Parathyroid adenoma (tissue), 2 donors: ENCODE results near the gene GLG1.

ENCODE experiments used
- H2AFZ ChIP-seq: fragments of 300-600 bp; sonication (generic); one replicate; pipeline ENCODE4 v1.7.0; 2017; ENCODE audit warnings: antibody characterized with exemption, mild to moderate bottlenecking
- H3K27ac ChIP-seq: fragments of 300-600 bp; sonication (generic); one replicate; pipeline ENCODE4 v1.7.0; 2017
- H3K27me3 ChIP-seq: fragments of 300-600 bp; sonication (generic); one replicate; pipeline ENCODE4 v1.7.0; 2017; ENCODE audit warnings: low read length; ENCODE audit not compliant: control insufficient read depth, insufficient read depth
- H3K36me3 ChIP-seq: fragments of 300-600 bp; sonication (generic); one replicate; pipeline ENCODE4 v1.7.0; 2017; ENCODE audit warnings: low read length; ENCODE audit not compliant: control insufficient read depth, insufficient read depth
- H3K4me1 ChIP-seq: fragments of 300-600 bp; sonication (generic); one replicate; pipeline ENCODE4 v1.7.0; 2017; ENCODE audit warnings: control low read depth
- H3K4me2 ChIP-seq: fragments of 300-600 bp; sonication (generic); one replicate; pipeline ENCODE4 v1.7.0; 2017; ENCODE audit warnings: low read length
- H3K4me3 ChIP-seq: fragments of 300-600 bp; sonication (generic); one replicate; pipeline ENCODE4 v1.7.0; 2017; ENCODE audit warnings: low read depth, low read length
- H3K79me2 ChIP-seq: fragments of 300-600 bp; sonication (generic); one replicate; pipeline ENCODE4 v1.7.0; 2017; ENCODE audit warnings: control low read depth
- H3K9ac ChIP-seq: fragments of 300-600 bp; sonication (generic); one replicate; pipeline ENCODE4 v1.7.0; 2017; ENCODE audit warnings: mild to moderate bottlenecking
- H3K9me3 ChIP-seq: fragments of 300-600 bp; sonication (generic); one replicate; pipeline ENCODE4 v1.7.0; 2017; ENCODE audit warnings: low read length; ENCODE audit not compliant: control insufficient read depth
- TF ChIP-seq, protein P1 (sequence below): fragments of 300-600 bp; sonication (generic); IDR thresholded peaks from one replicate; pipeline ENCODE4 v1.7.0; 2017; ENCODE audit warnings: antibody characterized with exemption, mild to moderate bottlenecking
- donor health status: primary hyperparathyroidism.

GLG1 gene

DNA sequence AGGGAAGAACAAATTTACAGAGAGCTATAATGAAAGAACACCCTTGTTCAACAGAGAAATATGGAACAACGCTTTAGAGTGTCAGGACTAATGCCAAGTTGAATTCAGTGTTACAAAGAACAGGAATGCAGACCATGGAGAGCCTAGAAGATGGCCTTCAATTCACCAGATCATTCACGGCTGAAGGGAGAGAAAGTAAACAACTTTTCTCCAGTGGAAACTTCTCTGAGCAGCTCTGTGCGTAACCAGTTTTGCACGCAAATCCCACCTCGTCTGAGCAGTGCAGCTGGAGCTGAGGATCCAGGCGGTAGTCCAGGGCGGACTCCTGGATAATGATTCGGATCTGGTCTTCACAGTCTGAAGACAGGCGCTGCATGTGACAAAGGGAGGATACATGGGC is 145.1 kb downstream of the GLG1 start:
- H3K4me1 ChIP-seq = no peaks in the 10 kb centered on the region
- no peak overlapping the region for H3K9ac ChIP-seq
- no peak overlapping the region for H3K27ac ChIP-seq
- no peaks in the 10 kb centered on the region for H3K9me3 ChIP-seq
- no peak overlapping the region for H3K4me3 ChIP-seq
- H3K36me3 ChIP-seq = no peaks in the 10 kb centered on the region
- no peaks in the 10 kb centered on the region for H3K79me2 ChIP-seq
- H3K27me3 ChIP-seq = no peaks in the 10 kb centered on the region
- TF ChIP-seq, protein P1, sequence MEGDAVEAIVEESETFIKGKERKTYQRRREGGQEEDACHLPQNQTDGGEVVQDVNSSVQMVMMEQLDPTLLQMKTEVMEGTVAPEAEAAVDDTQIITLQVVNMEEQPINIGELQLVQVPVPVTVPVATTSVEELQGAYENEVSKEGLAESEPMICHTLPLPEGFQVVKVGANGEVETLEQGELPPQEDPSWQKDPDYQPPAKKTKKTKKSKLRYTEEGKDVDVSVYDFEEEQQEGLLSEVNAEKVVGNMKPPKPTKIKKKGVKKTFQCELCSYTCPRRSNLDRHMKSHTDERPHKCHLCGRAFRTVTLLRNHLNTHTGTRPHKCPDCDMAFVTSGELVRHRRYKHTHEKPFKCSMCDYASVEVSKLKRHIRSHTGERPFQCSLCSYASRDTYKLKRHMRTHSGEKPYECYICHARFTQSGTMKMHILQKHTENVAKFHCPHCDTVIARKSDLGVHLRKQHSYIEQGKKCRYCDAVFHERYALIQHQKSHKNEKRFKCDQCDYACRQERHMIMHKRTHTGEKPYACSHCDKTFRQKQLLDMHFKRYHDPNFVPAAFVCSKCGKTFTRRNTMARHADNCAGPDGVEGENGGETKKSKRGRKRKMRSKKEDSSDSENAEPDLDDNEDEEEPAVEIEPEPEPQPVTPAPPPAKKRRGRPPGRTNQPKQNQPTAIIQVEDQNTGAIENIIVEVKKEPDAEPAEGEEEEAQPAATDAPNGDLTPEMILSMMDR = no peak
- no peak overlapping the region for H2AFZ ChIP-seq
- H3K4me2 ChIP-seq = no peak overlapping the region

DNA sequence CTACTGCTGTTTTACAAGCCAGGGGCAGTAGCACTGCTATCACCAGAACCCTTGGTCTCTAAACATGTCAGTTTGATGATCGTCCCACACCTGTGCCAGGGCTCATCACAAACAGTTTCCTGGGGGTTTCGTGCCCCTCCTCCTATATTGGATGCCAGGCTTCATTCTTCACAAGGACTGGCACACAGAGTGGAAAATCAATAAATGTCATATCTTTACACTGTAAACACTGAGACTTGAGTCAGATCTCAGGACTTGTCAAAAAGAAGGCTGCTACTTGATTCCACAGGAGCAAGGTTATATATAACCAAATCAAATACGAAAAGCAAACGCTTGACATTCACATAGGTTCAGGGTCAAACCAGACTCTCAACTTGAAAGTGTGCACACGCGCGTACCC is 146.4 kb downstream of the GLG1 start:
- no peaks in the 10 kb centered on the region for H3K36me3 ChIP-seq
- H3K9me3 ChIP-seq = no peaks in the 10 kb centered on the region
- H3K27ac ChIP-seq = no peak overlapping the region
- H2AFZ ChIP-seq = no peak overlapping the region
- TF ChIP-seq, protein P1 = no peak
- H3K4me3 ChIP-seq = no peak overlapping the region
- H3K4me1 ChIP-seq = no peaks in the 10 kb centered on the region
- H3K79me2 ChIP-seq = no peaks in the 10 kb centered on the region
- no peak overlapping the region for H3K9ac ChIP-seq
- no peak overlapping the region for H3K4me2 ChIP-seq
- H3K27me3 ChIP-seq = no peaks in the 10 kb centered on the region

DNA sequence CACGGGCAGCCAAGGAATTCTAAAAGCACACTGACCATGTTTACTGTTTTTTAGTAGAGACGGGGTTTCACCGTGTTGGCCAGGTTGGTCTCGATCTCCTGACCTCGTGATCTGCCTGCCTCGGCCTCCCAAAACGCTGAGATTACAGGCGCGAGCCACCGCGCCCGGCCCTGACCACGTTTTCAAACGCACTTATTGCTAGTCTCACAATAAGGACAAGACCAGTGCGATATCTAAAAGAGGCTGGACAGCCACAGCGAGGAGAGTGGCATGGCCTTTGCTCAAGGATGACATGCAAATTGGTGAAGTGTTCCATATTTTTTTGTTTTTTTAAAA is 150.7 kb downstream of the GLG1 start:
- no peaks in the 10 kb centered on the region for H3K9me3 ChIP-seq
- H3K4me1 ChIP-seq = no peaks in the 10 kb centered on the region
- H3K9ac ChIP-seq = no peak overlapping the region
- H3K4me3 ChIP-seq = no peak overlapping the region
- TF ChIP-seq, protein P1 = no peak
- no peak overlapping the region for H2AFZ ChIP-seq
- no peak overlapping the region for H3K27ac ChIP-seq
- no peaks in the 10 kb centered on the region for H3K79me2 ChIP-seq
- no peaks in the 10 kb centered on the region for H3K36me3 ChIP-seq
- H3K27me3 ChIP-seq = no peaks in the 10 kb centered on the region
- no peak overlapping the region for H3K4me2 ChIP-seq

DNA sequence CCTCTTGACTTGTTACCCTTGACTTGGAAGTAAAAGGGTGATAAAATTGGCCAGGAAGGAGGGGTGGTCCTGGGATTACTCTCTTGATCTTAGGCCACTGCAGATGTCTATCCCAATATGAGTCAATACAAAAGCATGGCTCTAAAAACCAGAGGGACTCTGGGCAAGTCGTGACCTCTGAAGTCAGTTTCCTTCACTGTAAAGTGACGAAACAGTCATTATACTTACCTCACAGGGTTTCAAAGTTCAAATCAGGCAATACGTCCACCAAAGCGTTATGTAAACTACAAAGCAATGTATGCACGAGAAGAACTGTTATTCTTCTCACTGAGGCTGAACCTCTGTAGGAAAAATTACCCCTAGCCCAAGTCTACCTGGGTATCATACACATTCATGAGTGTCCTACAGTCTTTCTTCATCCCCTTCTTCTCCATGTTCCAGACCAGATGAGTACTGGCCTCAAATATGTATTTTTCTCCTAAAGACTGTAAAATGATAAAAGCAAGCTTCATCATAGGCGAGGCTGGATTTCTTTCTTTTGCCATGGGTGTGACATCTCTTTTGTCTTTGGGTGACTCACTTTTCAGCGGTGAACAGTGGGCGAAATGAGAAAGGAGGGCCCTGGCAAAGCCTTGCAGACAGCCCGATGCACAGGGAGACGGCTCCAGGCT is 151.2 kb downstream of the GLG1 start:
- Histone ChIP-seq H3K4me1 (no peaks in the 10 kb centered on the region), H3K4me2 (no peak overlapping the region), H3K27me3 (no peaks in the 10 kb centered on the region), H3K36me3 (no peaks in the 10 kb centered on the region), H3K27ac (no peak overlapping the region), H3K4me3 (no peak overlapping the region), H3K79me2 (no peaks in the 10 kb centered on the region), H3K9ac (no peak overlapping the region), H3K9me3 (no peaks in the 10 kb centered on the region), H2AFZ (no peak overlapping the region)
- TF ChIP-seq, protein P1 = no peak

DNA sequence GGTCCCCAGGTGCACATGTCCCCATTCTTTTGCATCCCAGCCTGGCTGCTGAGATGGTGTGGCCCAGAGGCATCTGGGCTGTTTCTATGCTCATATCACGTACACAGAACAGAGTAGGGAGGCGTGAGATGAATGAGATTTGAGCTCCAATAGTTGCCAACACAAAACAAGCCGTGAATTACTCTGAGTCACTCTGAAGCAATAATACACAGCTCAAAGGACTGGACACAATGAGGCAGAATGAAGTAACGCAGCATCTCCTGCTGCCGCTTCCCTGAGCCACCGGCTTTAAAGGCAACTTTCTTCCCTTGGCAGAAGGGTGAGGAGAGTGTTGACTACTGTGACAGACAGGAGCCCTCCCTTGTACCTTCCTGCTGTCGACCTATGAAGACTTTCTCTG is 151.7 kb downstream of the GLG1 start:
- no peak overlapping the region for H3K4me3 ChIP-seq
- H2AFZ ChIP-seq = no peak overlapping the region
- H3K27ac ChIP-seq = no peak overlapping the region
- TF ChIP-seq, protein P1 = no peak
- no peaks in the 10 kb centered on the region for H3K9me3 ChIP-seq
- H3K4me1 ChIP-seq = no peaks in the 10 kb centered on the region
- no peaks in the 10 kb centered on the region for H3K36me3 ChIP-seq
- H3K27me3 ChIP-seq = no peaks in the 10 kb centered on the region
- no peak overlapping the region for H3K4me2 ChIP-seq
- H3K9ac ChIP-seq = no peak overlapping the region
- no peaks in the 10 kb centered on the region for H3K79me2 ChIP-seq
